ENCODE results near the gene RASGRP1.

The RASGRP1 gene

DNA sequence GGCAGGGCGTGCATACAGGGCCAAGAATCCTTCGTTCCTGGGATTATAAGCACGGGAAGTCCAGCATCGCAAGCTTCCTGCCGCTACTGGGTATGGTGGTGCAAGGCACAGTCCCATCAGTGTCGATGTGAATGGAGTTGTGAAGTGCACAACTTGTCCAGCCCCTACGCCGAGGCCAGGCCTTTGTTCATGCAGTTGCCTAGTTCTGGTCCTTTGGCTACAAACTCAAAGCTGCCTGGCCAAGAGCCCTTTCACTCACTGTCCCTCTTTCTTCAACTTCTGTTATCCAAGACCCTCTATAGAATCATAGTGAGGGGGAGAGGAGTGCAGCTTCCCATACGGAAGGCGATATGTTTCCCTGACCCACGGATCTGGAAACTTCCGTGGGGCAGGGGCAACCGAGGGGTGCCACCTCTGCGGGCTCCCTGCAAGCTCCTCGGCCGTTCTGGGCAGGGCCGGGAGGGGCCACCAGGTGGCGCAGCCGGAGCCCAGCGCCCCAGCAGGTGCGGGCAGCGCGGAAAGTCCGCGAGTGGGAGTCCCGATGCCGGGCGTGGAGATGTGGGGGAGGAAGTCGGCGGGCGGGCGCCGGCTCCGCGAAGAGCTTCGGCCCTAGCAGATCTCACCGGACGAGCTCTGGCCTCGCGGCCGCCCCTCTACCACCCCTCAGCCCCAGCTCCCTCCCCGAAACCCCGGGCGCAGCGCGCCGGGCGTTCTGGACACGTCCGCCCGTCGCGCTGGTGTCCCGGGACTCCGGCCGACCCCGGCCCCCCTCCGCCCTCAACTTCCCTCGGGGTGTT, 693 bp downstream of the RASGRP1 start:
- DNase-seq: peak; percentile 76

DNA sequence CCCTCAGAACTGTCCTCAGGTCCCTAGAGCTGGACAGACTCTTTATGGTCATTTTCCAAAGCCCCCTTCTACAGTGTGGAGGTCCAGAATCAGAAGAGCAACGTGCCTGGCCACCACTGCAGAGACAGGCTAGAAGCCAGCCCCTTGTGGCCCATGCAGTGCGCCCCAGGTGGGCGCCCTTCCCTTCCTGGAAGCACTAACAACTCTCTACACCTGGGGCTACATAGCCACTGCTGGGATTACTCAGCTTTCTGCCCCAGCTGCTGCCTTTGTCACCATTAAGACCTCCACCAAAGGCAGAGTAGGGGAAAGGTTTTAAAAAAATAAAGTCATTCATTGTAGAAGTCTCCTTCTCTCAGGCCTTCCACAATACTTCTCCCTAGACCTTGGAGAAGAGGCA, 2.3 kb downstream of the RASGRP1 start:
- DNase-seq: no peak

DNA sequence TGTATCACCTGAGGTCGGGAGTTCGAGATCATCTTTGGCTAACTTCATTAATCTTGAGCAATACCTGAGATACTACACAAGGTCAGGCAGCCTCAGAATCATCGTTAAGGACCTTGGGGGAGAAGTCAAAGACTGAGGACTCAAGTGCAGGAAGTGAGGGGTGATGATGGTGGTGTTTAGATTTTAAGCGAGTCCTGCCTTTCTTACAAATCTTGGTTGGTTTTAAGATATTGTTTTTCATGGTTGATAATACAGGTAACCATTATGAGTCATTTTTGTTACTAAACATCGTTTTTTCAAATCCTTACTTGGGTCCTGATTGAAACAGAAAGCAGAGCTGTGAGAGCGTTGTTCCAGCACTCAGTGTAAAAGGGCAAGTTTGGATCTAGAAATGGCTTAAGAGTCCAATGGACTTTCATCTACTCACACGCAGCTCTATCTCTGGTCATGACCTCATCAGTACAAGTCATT, 4.1 kb downstream of the RASGRP1 start:
- DNase-seq: no peak

DNA sequence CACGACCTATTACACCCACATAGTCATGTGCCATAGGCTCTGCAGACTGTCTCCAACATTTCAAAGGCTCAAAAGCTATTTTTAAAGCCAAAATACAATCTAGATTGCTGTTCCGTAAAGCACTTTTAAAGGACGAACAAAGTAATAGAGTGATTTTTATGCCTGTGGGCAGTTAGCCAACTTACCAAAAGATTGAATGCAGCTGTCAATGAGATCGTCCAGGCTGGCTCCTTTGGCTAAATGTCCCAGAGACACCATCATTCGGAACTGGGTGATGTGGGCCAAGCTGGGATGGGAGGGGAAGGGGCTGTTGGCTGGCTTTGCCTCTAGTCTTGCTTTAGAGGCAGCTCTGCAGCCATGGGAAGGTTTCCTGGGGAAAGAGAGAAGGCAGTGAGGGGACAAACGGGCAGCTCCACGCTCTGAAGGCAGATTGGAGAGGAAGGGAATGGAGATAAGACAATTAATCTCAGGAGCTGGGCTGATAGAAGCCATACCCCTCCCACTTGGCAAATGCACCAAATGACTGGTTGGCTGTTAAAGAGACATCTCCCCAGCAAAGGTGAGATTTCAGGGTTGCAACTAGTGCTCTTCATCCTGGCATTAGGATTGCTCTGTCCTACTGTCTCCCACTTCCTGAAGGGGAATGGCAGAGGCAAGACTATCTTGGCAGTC, 4.8 kb downstream of the RASGRP1 start:
- no peak for DNase-seq

DNA sequence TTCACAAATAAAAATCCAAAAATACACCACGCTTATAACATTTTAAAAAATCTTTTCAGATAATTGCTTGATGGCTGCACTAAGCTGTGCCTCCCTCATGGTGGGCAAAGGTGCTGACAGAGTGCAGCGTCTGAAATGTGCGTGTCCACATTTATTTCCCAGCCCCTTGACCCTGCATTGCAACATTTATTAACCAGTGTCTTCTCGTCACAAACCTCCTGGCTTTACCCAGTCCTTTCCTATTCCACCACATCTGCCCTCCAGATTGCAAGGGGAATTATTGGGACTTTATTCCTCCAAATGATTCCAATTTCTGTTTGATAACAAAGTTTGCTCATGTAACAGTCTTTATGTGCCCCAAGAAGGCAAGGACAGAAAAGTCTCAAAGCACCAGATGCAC, 5.5 kb downstream of the RASGRP1 start:
- DNase-seq: no peak

DNA sequence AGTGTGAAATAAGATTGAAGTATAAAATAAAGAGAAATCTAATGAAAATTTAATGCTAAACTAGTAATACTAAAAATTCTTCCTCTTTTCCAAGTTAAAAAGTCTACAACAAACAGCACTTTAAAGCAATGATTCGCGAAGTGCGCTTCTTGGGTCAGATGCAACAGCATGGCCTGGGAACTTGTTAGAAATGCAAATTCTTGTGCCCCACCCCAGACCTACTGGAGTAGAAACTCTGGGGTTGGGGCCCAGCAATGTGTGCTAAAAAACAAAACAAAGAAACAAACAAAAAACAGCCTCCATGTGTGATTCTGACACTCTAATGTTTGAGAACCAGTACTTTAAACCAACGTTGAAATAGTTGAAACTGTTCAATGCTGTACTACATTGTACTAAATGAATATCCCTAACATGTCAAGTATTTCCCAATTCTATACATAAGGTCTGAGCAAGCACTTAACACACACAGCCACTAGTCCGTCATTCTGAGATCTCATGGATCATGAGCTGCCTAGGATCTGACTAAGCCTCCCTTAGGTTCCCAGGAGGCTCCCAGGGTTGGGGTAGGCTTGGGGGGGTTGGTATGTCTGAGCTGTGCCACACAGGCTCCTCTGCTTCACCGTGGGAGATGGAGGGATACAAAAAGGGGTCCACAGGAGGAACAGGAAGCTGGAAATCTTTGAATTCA, 6.1 kb downstream of the RASGRP1 start:
- DNase-seq: no peak

DNA sequence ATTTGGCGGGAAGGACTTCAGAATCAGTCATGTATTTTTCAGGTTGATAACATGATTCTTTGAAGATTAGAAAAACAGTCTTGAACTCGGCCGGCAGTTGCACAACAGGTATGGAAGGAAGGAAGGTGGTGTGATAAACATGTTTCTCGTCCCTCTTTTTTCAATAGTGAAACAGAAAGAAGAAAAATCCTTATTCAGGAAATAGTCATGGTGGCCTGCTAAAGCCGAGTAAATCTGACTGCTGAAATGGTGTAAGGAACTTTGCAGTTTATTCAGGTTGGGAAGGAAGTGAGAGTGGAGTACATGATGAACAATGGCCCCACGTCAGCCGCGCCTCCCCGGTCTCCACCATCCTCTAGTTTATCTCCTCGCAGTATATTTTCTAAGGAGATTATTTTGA, 6.7 kb downstream of the RASGRP1 start:
- peak; percentile 30 for DNase-seq

DNA sequence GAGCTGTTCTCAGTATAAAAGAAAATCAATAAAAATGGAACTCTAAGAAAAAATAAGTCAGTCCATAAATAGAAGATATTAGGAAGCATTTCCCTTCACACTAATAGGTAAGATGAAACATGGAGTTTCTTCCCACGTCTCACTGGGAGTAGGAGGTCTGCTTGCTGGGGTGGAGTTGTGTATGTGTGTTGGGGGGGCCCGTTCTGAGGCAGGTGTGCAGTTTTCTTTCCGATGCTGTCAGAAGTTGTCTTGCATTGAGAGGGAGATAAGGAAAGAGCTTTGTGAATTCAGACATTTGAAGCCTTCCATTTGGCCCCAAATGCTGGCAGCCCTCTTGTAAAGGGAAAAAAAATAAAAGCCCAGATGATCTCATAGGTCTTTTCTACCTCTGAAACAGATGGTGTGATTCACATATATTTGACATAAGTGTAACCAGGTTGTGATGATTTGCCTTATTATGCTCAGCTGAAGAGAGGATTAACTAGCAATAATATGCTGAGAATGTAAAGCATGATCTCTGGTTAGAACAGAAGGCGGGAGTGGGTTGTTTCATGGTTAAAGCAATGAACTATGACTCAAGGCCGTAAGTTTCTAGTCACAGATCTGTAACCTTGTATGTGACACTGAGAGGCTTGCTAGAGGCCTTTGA, 8.8 kb downstream of the RASGRP1 start:
- no peak for DNase-seq

DNA sequence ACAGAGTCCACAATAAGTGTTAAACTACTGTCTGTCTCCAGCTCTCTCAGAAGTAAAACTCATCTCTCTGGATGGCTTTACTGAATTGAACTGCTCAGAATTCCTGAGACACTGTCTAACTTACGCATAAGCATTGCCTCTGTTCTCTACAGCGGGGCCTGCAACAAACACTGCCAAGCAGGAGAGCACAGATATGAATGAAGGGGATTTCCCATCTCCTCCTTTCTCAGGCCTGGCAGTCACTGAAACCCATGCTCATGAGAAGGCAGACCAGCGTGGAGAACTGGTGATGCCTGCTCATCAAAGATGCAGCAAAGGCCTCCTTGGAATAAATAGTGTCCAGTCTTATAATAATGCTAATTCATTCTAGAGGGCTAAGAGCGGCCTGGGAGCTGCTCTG, 10.3 kb downstream of the RASGRP1 start:
- DNase-seq: no peak

DNA sequence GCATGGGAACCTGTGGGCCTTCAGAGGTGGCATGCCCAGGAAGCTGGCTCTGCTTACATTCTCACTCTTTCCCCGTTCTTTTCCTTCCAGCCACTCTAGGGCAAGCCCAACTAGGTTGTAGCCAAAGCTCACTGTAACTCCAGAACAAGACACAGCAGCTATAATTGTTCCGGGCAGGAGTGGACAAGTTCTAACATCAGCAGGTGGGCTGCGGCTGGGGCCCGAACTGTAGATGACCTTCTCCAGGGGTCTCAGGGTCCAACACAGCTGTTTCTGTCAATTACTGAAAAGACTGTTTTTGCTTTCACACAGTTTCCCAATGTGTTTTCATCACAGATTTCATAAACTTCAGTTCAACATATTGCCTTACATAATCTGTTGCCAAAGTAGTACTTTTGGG, 11.5 kb downstream of the RASGRP1 start:
- DNase-seq: no peak

DNA sequence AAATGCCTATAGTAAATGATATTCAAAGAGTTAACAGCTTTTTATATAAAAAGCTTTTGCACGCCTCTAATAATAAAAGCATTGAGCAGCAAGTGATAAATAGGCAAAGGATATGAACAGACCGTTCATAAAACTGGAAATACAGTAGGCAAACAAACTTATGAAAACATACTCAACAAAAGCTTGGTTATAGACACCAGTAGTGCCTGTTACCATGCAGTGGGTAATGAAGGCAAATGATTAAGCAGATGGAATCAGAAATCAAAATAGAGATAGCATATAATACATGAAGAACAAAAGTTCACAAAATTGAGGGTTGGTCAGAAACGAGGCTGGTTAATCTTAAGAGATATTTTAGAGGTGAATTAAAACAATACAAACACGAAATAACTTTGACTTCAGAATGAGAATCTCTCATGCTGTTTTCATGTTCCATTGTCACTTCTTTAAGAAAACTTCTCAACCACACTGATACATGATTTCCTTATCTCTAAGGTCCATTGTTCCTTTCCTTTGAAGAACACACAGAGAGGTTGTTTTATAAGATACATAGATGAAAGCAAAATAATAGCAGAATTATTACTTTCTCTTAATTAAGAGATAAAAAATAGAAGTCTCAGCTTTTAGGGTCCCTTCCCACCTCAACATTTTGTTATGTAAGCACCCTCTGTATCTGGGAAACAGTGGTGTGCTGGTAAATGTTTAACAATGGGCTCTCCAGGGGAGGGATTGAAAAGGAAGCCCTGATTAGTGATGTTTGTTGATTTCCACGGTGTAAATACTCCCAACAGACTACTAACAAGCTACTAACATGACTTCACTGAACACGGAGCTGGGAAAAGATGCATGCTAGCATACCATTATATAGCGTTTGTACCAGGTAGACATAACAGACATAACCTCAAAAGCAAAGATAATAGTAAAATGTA, 12.6 kb downstream of the RASGRP1 start:
- no peak for DNase-seq

DNA sequence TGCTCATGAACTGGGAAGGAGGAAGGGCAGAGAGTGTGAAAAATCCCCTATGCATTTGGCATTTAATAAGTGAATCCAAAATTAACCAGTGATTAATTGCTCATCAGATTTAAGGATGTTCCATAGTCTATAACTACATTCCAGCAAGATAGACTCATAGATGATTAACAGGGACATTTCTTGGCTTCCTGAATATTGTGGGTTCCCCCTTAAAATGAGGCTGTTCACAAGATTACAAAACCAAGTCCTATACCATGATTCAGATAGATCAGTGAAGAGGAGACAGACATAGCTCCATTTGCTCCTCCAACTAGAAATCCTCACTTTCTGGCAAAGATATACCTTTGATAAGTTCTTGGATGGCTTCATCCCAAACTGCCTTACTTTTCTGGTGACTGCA, 15.4 kb downstream of the RASGRP1 start:
- DNase-seq: peak; percentile 25

DNA sequence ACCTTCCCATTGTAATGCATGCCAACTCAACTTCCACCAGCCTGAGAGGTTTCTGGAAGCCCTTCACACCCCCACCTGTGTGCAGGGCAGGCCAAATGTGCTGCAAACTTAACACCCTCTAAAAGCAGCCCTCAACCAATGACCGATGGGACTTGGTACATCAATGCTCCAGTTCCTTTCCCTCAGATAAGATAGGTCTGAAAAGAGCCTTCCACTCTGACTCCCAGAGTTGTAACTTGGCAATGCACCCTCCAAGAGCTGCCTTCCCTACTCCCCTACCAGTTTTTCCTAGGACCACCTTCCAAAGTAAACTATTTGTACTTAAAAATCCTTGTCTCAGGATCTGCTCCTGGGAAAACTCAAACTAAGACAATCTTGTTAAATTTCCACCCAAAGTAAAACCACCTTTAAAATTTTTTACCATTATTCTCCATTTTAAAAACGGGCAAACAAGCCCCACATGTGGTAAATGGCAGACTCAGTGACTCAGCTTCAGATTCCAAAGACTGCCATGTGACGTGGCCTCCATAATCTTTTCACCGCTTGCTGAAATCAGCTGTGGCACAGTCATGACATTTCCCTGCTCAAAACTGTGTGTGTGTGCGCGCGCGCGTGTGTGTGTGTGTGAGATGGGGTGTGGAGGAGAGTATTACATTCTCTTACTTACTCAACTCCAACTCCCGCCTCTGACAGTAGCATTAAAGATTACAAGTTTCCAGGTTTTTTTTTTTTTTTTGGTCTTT, 17.2 kb downstream of the RASGRP1 start:
- no peak for DNase-seq

DNA sequence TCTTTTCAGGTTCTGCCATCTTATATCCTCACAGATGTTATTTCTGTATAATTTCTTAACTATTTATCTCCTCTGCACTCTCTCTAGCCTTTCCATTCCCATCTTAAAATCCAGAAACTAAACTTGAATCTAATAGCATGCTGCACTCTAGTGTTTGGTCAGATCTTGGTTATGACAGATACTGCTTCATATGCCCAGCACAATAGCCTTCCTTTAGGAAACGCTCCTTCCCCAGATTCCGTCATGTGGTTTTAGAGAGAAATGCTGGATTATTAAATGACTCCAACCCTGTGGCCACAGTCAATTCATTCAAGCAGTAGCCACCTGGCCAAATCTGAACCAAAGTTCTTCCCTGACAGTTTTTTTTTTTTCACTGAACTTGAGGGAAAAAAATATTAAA, 19.4 kb downstream of the RASGRP1 start:
- no peak for DNase-seq

DNA sequence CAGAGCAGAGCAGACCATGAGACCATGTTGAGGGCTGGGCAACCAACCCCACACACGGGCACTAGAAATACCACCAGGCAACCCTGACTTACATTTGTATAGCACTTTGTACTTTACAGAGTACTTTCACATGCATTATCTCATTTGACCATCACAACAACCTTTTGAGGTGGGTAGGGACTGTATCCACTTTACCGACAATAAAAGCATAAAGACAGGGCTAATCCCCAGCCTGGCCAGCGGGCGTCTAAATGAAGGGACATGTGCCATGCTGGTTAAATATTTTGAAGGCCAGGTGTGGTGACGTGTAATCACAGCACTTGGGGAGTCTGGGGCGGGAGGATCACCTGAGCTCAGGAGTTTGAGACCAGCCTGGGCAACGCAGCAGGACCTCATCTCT, 23.6 kb downstream of the RASGRP1 start:
- no peak for DNase-seq

DNA sequence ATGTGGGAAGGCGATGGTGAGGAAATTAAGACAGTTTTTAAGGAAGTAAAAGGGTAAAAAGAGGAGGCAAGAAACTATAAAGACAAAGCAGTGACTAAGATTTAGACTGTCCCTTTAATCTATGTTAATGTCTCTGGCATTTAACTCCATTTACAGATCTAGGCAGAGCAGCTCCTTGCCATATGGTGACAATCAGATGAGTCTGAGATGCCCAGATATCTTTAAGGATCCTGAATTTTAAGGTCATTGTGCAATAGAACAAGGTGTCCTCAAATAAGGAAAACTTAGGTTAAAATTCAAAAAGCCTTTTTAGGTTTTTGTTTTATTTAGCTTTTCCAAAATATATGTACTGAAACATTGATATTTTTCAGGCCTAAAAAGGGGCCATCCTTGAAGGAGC, 24.1 kb downstream of the RASGRP1 start:
- DNase-seq: no peak

DNA sequence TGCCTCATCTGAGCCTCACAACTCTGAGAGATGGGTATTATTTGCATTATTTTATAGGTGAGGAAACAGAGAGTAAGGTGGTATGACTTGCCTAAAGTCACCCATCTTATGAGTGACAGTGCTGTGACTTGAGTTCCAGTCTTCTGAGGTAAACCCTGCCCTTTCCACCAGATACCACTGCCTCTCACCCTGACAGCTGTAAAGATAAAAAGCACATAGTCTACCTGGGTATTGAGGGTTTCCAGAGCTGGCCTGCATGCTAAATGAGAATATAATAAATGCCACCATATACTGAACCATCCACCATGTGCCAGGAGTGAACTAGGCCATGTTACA, 25.6 kb downstream of the RASGRP1 start:
- DNase-seq: no peak

DNA sequence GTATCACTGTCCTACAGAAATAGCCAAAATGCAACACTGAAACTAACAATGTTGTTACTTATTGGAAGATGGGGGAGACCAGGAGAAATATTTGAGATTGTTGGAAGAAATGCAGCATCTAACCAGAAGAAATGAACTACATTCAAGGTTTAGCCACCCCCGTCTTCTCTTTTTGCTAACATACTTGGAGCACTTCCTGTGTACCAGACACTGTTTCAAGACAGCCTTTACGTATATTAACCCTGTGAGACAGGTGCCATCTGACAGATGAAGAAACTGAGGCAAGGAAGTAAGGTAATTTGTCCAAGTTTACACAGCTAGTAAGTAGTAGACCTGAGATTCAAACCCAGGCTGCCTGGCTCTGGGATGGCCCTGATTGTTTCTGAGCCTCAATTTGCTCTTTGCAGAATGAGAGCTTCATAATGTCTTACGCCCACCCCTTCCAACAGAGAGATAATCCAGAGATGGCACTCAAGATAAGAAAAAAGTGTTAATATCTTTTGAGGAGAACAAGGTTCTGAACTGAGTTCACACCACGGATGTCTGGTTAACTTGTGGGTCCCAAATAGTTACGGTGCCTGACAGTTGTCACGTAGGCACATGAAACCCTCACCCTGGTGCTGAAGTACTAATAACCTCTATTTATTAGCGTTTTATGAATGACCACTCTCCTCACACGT, 26.1 kb downstream of the RASGRP1 start:
- no peak for DNase-seq

DNA sequence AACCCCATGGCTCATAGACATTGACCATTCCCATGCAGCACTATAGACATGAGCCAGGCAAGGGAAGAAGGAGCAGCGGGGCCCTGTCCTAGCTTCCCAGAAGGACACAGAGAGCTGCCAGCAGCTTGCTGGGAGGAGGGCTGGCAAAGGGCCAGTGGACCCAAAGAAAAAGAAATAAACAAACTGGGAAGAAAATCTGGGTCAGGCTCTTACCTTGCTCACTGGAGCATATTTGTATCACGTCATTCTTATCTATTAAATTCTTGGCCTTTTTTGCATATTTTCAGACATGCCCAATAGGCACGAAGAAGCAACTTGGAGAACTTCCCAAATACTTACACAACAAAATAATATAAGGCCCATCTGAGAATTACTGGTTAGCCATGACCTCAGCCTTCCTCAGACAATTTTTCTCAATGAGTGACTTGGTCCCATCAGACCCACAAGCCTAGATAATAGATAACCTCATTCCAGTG, 28.4 kb downstream of the RASGRP1 start:
- no peak for DNase-seq

DNA sequence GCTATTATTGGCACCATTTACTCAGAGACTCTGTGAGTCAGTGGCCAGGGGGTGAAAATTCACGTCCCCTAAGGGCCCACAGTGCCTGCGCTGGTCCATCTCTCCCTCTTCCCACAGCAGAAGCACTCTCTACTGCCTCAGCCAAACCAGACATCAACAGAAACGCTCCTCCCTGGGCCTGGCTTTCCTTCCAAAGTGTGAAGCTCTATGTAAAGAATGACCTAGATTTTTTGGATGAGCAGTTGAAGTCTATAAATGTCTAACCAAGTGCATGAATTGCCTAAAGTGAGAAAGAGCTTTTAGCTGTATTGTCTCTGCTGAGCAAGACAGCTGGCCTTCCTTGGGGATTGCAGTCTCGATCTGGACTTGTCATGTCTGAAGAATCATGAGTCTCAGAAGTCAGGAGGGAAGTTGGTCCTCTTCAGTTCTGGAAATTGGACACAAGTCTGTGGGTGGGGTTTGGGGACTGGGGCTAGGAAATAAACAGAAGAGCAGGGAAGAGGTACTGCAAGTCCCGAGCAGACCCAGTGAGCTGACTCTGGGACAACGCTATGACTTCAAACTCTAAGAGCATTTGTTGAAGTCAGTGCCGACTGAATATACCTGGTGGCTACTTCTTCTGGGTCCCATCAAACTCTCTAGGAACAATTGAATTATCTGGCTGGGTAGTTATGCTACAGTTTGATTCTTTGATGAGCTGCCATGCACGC, 29.0 kb downstream of the RASGRP1 start:
- no peak for DNase-seq

All from suppressor macrophage treated with lipopolysaccharide for 4 hours (primary cell).